Sigmoid colon (tissue), 4 donors: ENCODE measurements around the gene SLC4A1AP.

ENCODE experiments used
- POLR2A ChIP-seq, 2 donors: fragments of 450-650 bp; IDR thresholded peaks; one replicate each; pipeline ENCODE4 v1.6.1; 2016; ENCODE audit warnings: antibody characterized with exemption in 2 of 2, mild to moderate bottlenecking in 2 of 2, moderate library complexity in 2 of 2
- POLR2AphosphoS5 ChIP-seq, 4 donors: sonication (generic); formaldehyde crosslinking; IDR thresholded peaks; one replicate each; pipeline ENCODE4 v1.6.1; 2017; ENCODE audit warnings: antibody characterized with exemption in 4 of 4
- TF ChIP-seq, protein P1 (sequence below), 4 experiments: fragments of 450-650 bp in 3 of 4; fragments of 200-600 bp in 1 of 4; IDR thresholded peaks; one replicate each; pipeline ENCODE4 v1.5.1; 2016 to 2019; ENCODE audit warnings: antibody characterized with exemption in 4 of 4, mild to moderate bottlenecking in 3 of 4, moderate library complexity in 2 of 4

- no peak for TF ChIP-seq POLR2A (IDR thresholded peaks at IDR 0.05)
- TF ChIP-seq, protein P1, sequence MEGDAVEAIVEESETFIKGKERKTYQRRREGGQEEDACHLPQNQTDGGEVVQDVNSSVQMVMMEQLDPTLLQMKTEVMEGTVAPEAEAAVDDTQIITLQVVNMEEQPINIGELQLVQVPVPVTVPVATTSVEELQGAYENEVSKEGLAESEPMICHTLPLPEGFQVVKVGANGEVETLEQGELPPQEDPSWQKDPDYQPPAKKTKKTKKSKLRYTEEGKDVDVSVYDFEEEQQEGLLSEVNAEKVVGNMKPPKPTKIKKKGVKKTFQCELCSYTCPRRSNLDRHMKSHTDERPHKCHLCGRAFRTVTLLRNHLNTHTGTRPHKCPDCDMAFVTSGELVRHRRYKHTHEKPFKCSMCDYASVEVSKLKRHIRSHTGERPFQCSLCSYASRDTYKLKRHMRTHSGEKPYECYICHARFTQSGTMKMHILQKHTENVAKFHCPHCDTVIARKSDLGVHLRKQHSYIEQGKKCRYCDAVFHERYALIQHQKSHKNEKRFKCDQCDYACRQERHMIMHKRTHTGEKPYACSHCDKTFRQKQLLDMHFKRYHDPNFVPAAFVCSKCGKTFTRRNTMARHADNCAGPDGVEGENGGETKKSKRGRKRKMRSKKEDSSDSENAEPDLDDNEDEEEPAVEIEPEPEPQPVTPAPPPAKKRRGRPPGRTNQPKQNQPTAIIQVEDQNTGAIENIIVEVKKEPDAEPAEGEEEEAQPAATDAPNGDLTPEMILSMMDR (IDR thresholded peaks at IDR 0.05), result no peak
- no peak for TF ChIP-seq POLR2AphosphoS5 (IDR thresholded peaks at IDR 0.05)
Observed at GRCh38 chr2:27714851-27715291, 51.2 kb downstream of the SLC4A1AP start.
